MCF 10A (cell line): ENCODE measurements around the gene HNRNPUL1. TPM values are rescaled to one million over a fixed set of nuclear protein-coding genes. Genes with fewer than 3 reads are reported as not detected.
A peak's percentile ranks its signal among the peaks of the same experiment; 100 is the strongest.

Source experiments
- BruUV-seq: library from RNA; stranded (reverse); fragments of 400-500 nt; replicated peaks from 2 replicates; lab custom pipeline; 2021; lab: Mats Ljungman, UMichigan
- CTCF ChIA-PET: fragments of 300-600 bp; sonication (Branson Sonifier 250); formaldehyde crosslinking; extraction: SDS; loops from one replicate; lab custom pipeline; 2021; ENCODE audit warnings: antibody characterized with exemption, inconsistent platforms; lab: Yijun Ruan, JAX
- POLR2A ChIA-PET: fragments of 300-600, 350-650 bp; sonication (Branson Sonifier 250); formaldehyde crosslinking; extraction: SDS; loops from one replicate; lab custom pipeline; 2020; ENCODE audit warnings: antibody characterized with exemption, inconsistent platforms; lab: Yijun Ruan, JAX
- DNase-seq: peaks from one replicate; pipeline ENCODE4 v3.0.0-alpha.2; 2018; ENCODE audit not compliant: unreplicated experiment
- H3K27ac Mint-ChIP-seq: one replicate; pipeline ENCODE4 v1.8.0; 2022; ENCODE audit warnings: mild to moderate bottlenecking, low read depth, mixed read lengths; ENCODE audit not compliant: unreplicated experiment
- H3K27me3 Mint-ChIP-seq: one replicate; pipeline ENCODE4 v1.8.0; 2022; ENCODE audit warnings: mixed read lengths; ENCODE audit not compliant: insufficient read depth, unreplicated experiment
- H3K36me3 Mint-ChIP-seq: one replicate; pipeline ENCODE4 v1.8.0; 2022; ENCODE audit warnings: mild to moderate bottlenecking, moderate library complexity, mixed read lengths; ENCODE audit not compliant: insufficient read depth, unreplicated experiment
- H3K4me1 Mint-ChIP-seq: one replicate; pipeline ENCODE4 v1.8.0; 2022; ENCODE audit warnings: mixed read lengths; ENCODE audit not compliant: insufficient read depth, unreplicated experiment
- H3K4me3 Mint-ChIP-seq: one replicate; pipeline ENCODE4 v1.8.0; 2022; ENCODE audit warnings: mild to moderate bottlenecking, moderate library complexity, mixed read lengths; ENCODE audit not compliant: unreplicated experiment
- H3K9me3 Mint-ChIP-seq: one replicate; pipeline ENCODE4 v1.8.0; 2022; ENCODE audit warnings: mixed read lengths; ENCODE audit not compliant: unreplicated experiment
- intact Hi-C: fragments of 100-400 bp; cut with micrococcal nuclease; formaldehyde crosslinking; loops from 2 replicates; pipeline ENCODE4 v1.14.1; 2022
- total RNA-seq: library from RNA; stranded (reverse); gene quantifications from 2 replicates; pipeline ENCODE4 v1.2.3, GENCODE V29; 2022
- TF ChIP-seq, protein P1 (sequence below): fragments of 200-600 bp; IDR thresholded peaks from one replicate; pipeline ENCODE4 v1.8.0; 2022; ENCODE audit warnings: antibody characterized with exemption, mild to moderate bottlenecking; ENCODE audit not compliant: unreplicated experiment

The HNRNPUL1 gene
- total RNA-seq, 1 experiment from 2014 or later: 204 TPM

DNA sequence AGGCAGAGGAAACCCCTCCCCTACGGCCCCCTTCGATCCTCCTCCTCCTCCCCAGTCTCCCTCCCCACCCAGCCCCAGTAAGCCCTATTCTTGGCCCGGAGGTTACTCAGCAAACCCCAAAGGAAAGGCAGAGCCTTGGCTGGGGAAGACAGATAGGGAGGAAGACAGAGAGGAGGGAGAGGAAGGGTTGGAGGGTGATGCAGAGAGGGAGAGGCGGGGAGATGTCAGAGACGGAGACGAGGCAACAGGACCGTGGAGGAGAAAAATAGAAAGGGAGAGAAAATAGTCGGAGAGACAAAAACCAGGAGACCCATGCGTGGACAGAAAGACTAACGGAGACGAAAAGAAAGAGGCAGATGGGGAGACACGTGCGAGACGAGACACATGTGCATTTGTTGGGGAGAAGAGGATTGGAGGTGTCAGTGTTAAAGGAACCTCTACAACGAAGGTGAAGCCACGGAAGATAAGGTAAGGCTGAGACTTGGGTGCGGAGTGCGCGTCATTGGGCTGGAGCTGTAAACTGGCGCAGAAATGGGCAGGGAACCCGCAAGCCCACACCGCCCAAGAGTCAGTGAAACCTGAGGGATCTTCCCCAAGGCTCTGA lies 86.7 kb downstream of the HNRNPUL1 start:
- intact Hi-C loops: loop anchor here (5.0 kb wide), 3 partner anchors 39 to 89 kb away; partner anchors contain the start of genes BCKDHA, CCDC97, EXOSC5 and HNRNPUL1
- Mint-ChIP-seq H3K27me3 (no peaks in the 10 kb centered on the region), H3K27ac (no peak overlapping the region), H3K9me3 (no peaks in the 10 kb centered on the region), H3K4me3 (peak overlapping the region; percentile 98), H3K4me1 (peaks cover 24% of the 10 kb centered on the region), H3K36me3 (peaks cover 30% of the 10 kb centered on the region)
- BruUV-seq: no TSS peak
- TF ChIP-seq, protein P1, sequence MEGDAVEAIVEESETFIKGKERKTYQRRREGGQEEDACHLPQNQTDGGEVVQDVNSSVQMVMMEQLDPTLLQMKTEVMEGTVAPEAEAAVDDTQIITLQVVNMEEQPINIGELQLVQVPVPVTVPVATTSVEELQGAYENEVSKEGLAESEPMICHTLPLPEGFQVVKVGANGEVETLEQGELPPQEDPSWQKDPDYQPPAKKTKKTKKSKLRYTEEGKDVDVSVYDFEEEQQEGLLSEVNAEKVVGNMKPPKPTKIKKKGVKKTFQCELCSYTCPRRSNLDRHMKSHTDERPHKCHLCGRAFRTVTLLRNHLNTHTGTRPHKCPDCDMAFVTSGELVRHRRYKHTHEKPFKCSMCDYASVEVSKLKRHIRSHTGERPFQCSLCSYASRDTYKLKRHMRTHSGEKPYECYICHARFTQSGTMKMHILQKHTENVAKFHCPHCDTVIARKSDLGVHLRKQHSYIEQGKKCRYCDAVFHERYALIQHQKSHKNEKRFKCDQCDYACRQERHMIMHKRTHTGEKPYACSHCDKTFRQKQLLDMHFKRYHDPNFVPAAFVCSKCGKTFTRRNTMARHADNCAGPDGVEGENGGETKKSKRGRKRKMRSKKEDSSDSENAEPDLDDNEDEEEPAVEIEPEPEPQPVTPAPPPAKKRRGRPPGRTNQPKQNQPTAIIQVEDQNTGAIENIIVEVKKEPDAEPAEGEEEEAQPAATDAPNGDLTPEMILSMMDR: no peak
- no peak for DNase-seq
- CTCF ChIA-PET: no interaction called here
- POLR2A ChIA-PET: interaction anchor here (0.7 to 3.4 kb wide), 11 partner anchors 13 to 457 kb away, joined by 3 to 41 read pairs (median 9); partner anchors contain the start of genes B9D2, CCDC97, DMAC2 and EXOSC5

DNA sequence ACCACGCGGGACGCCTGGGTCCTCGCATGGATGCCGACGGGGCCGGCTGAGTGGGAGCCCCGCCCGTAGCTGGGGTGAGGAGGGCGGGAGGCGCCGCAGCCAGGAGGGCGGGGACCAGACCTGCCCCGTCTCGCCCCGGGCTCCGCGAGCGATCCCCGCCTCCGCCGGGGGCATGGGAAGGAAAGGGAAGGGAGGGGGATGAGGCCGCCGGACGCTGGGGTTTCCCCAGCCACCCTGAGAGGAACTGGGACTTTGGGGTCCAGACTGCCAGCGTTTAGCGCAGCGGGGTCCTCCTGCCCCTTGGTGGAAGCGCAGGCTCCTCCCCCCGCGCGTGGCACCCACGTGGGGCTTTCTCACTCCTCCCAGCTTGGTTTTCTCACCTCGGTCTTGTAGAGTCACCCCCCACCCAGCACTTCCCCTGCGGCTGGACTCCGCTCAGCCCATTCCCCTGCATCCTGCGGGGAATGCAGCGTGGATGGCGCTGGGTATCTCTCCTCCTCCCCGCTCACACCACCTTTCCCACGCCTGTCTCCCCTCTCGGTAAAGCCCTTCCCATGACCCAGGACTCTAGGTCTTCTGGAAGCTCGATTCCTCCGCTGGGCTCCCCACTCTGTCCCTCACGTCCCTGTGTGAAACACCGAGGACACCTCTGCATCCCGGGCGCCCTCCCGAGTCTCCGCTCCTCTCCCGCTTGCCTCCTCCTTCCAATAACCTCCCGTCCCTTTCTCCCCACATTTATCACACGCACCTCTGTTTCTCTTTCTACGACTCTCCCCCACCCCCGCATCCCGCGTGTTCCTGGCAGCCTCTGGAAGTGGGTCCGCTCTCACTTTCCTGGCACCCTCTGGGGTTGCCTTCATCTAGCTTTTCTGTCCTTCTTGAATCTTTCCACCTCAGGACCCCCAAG lies 87.4 kb downstream of the HNRNPUL1 start:
- POLR2A ChIA-PET: interaction anchor here (0.6 to 3.4 kb wide), 15 partner anchors 12 to 456 kb away, joined by 3 to 41 read pairs (median 4); partner anchors contain the start of genes B9D2, CCDC97, DMAC2 and EXOSC5

DNA sequence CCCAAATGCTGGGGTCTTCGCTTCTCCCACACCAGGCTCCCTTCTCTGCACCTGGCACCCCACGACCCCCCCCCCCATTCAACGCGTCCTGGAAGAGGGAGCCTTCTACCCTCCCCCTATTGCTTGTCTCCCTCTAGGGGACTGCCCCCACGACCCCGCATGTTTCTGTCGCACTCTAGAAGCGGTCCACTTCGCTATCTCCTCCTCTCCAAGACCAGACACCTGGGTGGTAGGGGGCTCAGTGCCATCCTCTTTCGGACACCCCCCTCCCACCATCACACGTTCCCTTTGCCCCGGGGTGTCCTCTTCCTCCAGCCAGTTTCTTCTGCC lies 88.1 kb downstream of the HNRNPUL1 start:
- BruUV-seq: no TSS peak
- TF ChIP-seq, protein P1: no peak
- DNase-seq: no peak
- peaks cover 23% of the 10 kb centered on the region for H3K36me3 Mint-ChIP-seq
- no peaks in the 10 kb centered on the region for H3K27me3 Mint-ChIP-seq
- POLR2A ChIA-PET: interaction anchor here (0.7 to 3.4 kb wide), 11 partner anchors 11 to 89 kb away, joined by 3 to 41 read pairs (median 6); partner anchors contain the start of genes B9D2, CCDC97, EXOSC5 and HNRNPUL1
- H3K4me1 Mint-ChIP-seq: peaks cover 24% of the 10 kb centered on the region
- CTCF ChIA-PET: interaction anchor here (0.6 to 5.2 kb wide), 6 partner anchors 12 to 1465 kb away, joined by 3 to 34 read pairs (median 3); partner anchors contain the start of gene B9D2
- H3K4me3 Mint-ChIP-seq: peak overlapping the region; percentile 98
- H3K9me3 Mint-ChIP-seq: no peaks in the 10 kb centered on the region
- H3K27ac Mint-ChIP-seq: no peak overlapping the region
- intact Hi-C loops: loop anchor here (2.0 to 5.0 kb wide), 4 partner anchors 25 to 90 kb away; partner anchors contain the start of genes BCKDHA, CCDC97, EXOSC5 and HNRNPUL1

More for the DNA sequence above, 87.4 kb downstream of the HNRNPUL1 start:
- CTCF ChIA-PET: interaction anchor here (0.7 to 5.2 kb wide), 5 partner anchors 13 to 620 kb away, joined by 3 to 34 read pairs (median 3); partner anchors contain the start of gene B9D2
- TF ChIP-seq, protein P1: no peak
- no peak overlapping the region for H3K27ac Mint-ChIP-seq
- peak overlapping the region; percentile 98 for H3K4me3 Mint-ChIP-seq
- no peaks in the 10 kb centered on the region for H3K9me3 Mint-ChIP-seq
- H3K4me1 Mint-ChIP-seq: peaks cover 24% of the 10 kb centered on the region
- peaks cover 30% of the 10 kb centered on the region for H3K36me3 Mint-ChIP-seq
- intact Hi-C loops: loop anchor here (2.0 to 5.0 kb wide), 4 partner anchors 25 to 89 kb away; partner anchors contain the start of genes BCKDHA, CCDC97, EXOSC5 and HNRNPUL1
- peak; percentile 41 for DNase-seq
- H3K27me3 Mint-ChIP-seq: no peaks in the 10 kb centered on the region
- BruUV-seq: no TSS peak
